ENCODE data around the gene SKAP2. TPM values are rescaled to one million over a fixed set of nuclear protein-coding genes. Genes with fewer than 3 reads are reported as not detected.

SKAP2 gene
- total and polyA plus RNA-seq, 2 donors (not counting 1 experiment from before 2014, with no cell fraction given): 17.5 to 25.9 TPM

- H2AFZ ChIP-seq (ENCODE audit: low read length): no peak overlapping the region
- H3K36me3 ChIP-seq (ENCODE audit: control insufficient read depth, insufficient read depth, low read length): no peaks in the 10 kb centered on the region
- no peak overlapping the region for H3K4me3 ChIP-seq (replicated peaks in 1 of 4; ENCODE audit: control extremely low read depth in 1 of 4, insufficient read depth in 1 of 4, low read depth in 3 of 4, low read length in 4 of 4)
- no peak overlapping the region for H3K4me2 ChIP-seq (ENCODE audit: extremely low read depth, insufficient read depth, low read length)
- H3K9me3 ChIP-seq (ENCODE audit: control insufficient read depth, insufficient read depth, low read depth, low read length): no peaks in the 10 kb centered on the region
- no peak overlapping the region for H3K27ac ChIP-seq (ENCODE audit: insufficient read depth, low read length)
- TF ChIP-seq, protein P1, sequence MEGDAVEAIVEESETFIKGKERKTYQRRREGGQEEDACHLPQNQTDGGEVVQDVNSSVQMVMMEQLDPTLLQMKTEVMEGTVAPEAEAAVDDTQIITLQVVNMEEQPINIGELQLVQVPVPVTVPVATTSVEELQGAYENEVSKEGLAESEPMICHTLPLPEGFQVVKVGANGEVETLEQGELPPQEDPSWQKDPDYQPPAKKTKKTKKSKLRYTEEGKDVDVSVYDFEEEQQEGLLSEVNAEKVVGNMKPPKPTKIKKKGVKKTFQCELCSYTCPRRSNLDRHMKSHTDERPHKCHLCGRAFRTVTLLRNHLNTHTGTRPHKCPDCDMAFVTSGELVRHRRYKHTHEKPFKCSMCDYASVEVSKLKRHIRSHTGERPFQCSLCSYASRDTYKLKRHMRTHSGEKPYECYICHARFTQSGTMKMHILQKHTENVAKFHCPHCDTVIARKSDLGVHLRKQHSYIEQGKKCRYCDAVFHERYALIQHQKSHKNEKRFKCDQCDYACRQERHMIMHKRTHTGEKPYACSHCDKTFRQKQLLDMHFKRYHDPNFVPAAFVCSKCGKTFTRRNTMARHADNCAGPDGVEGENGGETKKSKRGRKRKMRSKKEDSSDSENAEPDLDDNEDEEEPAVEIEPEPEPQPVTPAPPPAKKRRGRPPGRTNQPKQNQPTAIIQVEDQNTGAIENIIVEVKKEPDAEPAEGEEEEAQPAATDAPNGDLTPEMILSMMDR (conservative IDR thresholded peaks at IDR 0.05 in 1 of 2, IDR thresholded peaks at IDR 0.05 in 1 of 2; ENCODE audit: low read depth in 1 of 2, low read length in 2 of 2): no peak
- TF ChIP-seq EZH2 (IDR thresholded peaks at IDR 0.05; ENCODE audit: low read length, missing control alignments): no peak
- no peaks in the 10 kb centered on the region for H3K27me3 ChIP-seq (ENCODE audit: control insufficient read depth, insufficient read depth, low read length)
- no peaks in the 10 kb centered on the region for H3K79me2 ChIP-seq (ENCODE audit: control insufficient read depth, insufficient read depth, low read length)
- DNase-seq (ENCODE audit: low read depth in 2 of 2): no peak
- no peaks in the 10 kb centered on the region for H4K20me1 ChIP-seq (ENCODE audit: control insufficient read depth, extremely low read depth, insufficient read depth, low read length)
- H3K4me1 ChIP-seq (ENCODE audit: control insufficient read depth, extremely low read depth, insufficient read depth, low read length): peaks cover 17% of the 10 kb centered on the region
- no peak overlapping the region for H3K9ac ChIP-seq (ENCODE audit: insufficient read depth, low read length)
Observed at GRCh38 chr7:26683277-26683676, 181.1 kb downstream of the SKAP2 start.

GRCh38 chr7:26681819-26682418 lies 182.5 kb downstream of the SKAP2 start:
- peaks cover 12% of the 10 kb centered on the region for H3K4me1 ChIP-seq (ENCODE audit: control insufficient read depth, extremely low read depth, insufficient read depth, low read length)

DNA sequence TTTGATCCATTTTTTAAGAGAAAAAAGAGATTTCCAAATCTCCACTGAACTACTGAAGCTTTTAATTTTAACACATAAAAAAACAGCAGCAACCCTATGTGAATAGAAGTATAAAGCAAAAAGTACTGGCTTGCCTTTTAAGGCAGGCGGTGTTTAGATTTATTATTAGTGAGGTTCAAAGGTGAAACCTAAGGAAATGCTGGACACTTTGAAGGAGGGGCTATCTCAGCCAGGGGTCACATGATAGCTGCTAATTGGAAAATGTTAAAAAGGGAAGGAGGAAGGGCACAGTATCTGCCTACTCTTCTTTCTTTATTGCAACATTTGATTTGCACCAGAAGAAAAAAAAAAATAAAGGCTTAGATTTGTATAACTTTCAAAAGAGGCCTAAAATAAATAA lies 183.8 kb downstream of the SKAP2 start:
- no peaks in the 10 kb centered on the region for H4K20me1 ChIP-seq (ENCODE audit: control insufficient read depth, extremely low read depth, insufficient read depth, low read length)
- H3K36me3 ChIP-seq (ENCODE audit: control insufficient read depth, insufficient read depth, low read length): no peaks in the 10 kb centered on the region
- no peak overlapping the region for H3K9ac ChIP-seq (ENCODE audit: insufficient read depth, low read length)
- peaks cover 5% of the 10 kb centered on the region for H3K4me1 ChIP-seq (ENCODE audit: control insufficient read depth, extremely low read depth, insufficient read depth, low read length)
- H3K79me2 ChIP-seq (ENCODE audit: control insufficient read depth, insufficient read depth, low read length): no peaks in the 10 kb centered on the region
- H3K27ac ChIP-seq (ENCODE audit: insufficient read depth, low read length): no peak overlapping the region
- no peaks in the 10 kb centered on the region for H3K9me3 ChIP-seq (ENCODE audit: control insufficient read depth, insufficient read depth, low read depth, low read length)
- H2AFZ ChIP-seq (ENCODE audit: low read length): no peak overlapping the region
- DNase-seq (ENCODE audit: low read depth in 2 of 2): no peak
- no peak overlapping the region for H3K4me2 ChIP-seq (ENCODE audit: extremely low read depth, insufficient read depth, low read length)
- no peak overlapping the region for H3K4me3 ChIP-seq (replicated peaks in 1 of 4; ENCODE audit: control extremely low read depth in 1 of 4, insufficient read depth in 1 of 4, low read depth in 3 of 4, low read length in 4 of 4)
- H3K27me3 ChIP-seq (ENCODE audit: control insufficient read depth, insufficient read depth, low read length): no peaks in the 10 kb centered on the region
- TF ChIP-seq EZH2 (IDR thresholded peaks at IDR 0.05; ENCODE audit: low read length, missing control alignments): no peak
- TF ChIP-seq, protein P1 (conservative IDR thresholded peaks at IDR 0.05 in 1 of 2, IDR thresholded peaks at IDR 0.05 in 1 of 2; ENCODE audit: low read depth in 1 of 2, low read length in 2 of 2): no peak

More at GRCh38 chr7:26681819-26682418, 182.5 kb downstream of the SKAP2 start:
- Histone ChIP-seq H3K79me2 (ENCODE audit: control insufficient read depth, insufficient read depth, low read length) (no peaks in the 10 kb centered on the region), H3K9ac (ENCODE audit: insufficient read depth, low read length) (no peak overlapping the region), H3K27ac (ENCODE audit: insufficient read depth, low read length) (no peak overlapping the region), H3K36me3 (ENCODE audit: control insufficient read depth, insufficient read depth, low read length) (no peaks in the 10 kb centered on the region), H3K27me3 (ENCODE audit: control insufficient read depth, insufficient read depth, low read length) (no peaks in the 10 kb centered on the region), H3K4me2 (ENCODE audit: extremely low read depth, insufficient read depth, low read length) (no peak overlapping the region), H3K9me3 (ENCODE audit: control insufficient read depth, insufficient read depth, low read depth, low read length) (no peaks in the 10 kb centered on the region), H3K4me3 (replicated peaks in 1 of 4; ENCODE audit: control extremely low read depth in 1 of 4, insufficient read depth in 1 of 4, low read depth in 3 of 4, low read length in 4 of 4) (no peak overlapping the region), H4K20me1 (ENCODE audit: control insufficient read depth, extremely low read depth, insufficient read depth, low read length) (no peaks in the 10 kb centered on the region), H2AFZ (ENCODE audit: low read length) (no peak overlapping the region)
- peak; percentile 8 to 53 for DNase-seq (ENCODE audit: low read depth in 2 of 2)
- TF ChIP-seq, protein P1 (conservative IDR thresholded peaks at IDR 0.05 in 1 of 2, IDR thresholded peaks at IDR 0.05 in 1 of 2; ENCODE audit: low read depth in 1 of 2, low read length in 2 of 2): peak; percentile 67 to 73
- TF ChIP-seq EZH2 (IDR thresholded peaks at IDR 0.05; ENCODE audit: low read length, missing control alignments): no peak

Measured in fibroblast of lung (primary cell).